ENCODE measurements around the gene USP17L20.
A peak's percentile ranks its signal among the peaks of the same experiment; 100 is the strongest.
"Not testable (repeated sequence)": the region's sequence is repeated elsewhere in the genome, so short reads cannot be mapped to it uniquely, and the experiment has no call there.

Gene USP17L20

GRCh38 chr4:9257824-9258223 is at the start of gene USP17L20:
USP17L20 (plus strand) TSS chr4:9258124; CDS start chr4:9258124, 0 bp downstream.
- in situ Hi-C loops (cut with HindIII; ENCODE audit: low sequenced_read_pairs); H3K4me3 ChIP-seq (ENCODE audit: low read depth, low read length); DNase-seq (ENCODE audit: low read depth, low spot score): not testable (repeated sequence)

GRCh38 chr4:9210357-9210756 is 47.6 kb upstream of the USP17L20 start, which contains the start of gene USP17L10:
USP17L10 (plus strand) TSS chr4:9210657; CDS start chr4:9210657, 0 bp downstream.
- DNase-seq (ENCODE audit: low read depth, low spot score); in situ Hi-C loops (cut with HindIII; ENCODE audit: low sequenced_read_pairs); H3K4me3 ChIP-seq (ENCODE audit: low read depth, low read length): not testable (repeated sequence)

GRCh38 chr4:9214701-9215100 is 43.2 kb upstream of the USP17L20 start:
- H3K4me3 ChIP-seq (ENCODE audit: low read depth, low read length); DNase-seq (ENCODE audit: low read depth, low spot score); in situ Hi-C loops (cut with HindIII; ENCODE audit: low sequenced_read_pairs): not testable (repeated sequence)

- DNase-seq (ENCODE audit: low read depth, low spot score); in situ Hi-C loops (cut with HindIII; ENCODE audit: low sequenced_read_pairs); H3K4me3 ChIP-seq (ENCODE audit: low read depth, low read length): not testable (repeated sequence)
These were observed 42.8 kb upstream of the USP17L20 start, which contains the start of gene USP17L11 for GRCh38 chr4:9215105-9215504. USP17L11 (plus strand) TSS chr4:9215405; CDS start chr4:9215405, 0 bp downstream.

- H3K4me3 ChIP-seq (ENCODE audit: low read depth, low read length); DNase-seq (ENCODE audit: low read depth, low spot score); in situ Hi-C loops (cut with HindIII; ENCODE audit: low sequenced_read_pairs): not testable (repeated sequence)
These were observed 38.1 kb upstream of the USP17L20 start, which contains the start of gene USP17L12 for GRCh38 chr4:9219852-9220251. USP17L12 (plus strand) TSS chr4:9220152; CDS start chr4:9220152, 0 bp downstream.

GRCh38 chr4:9224596-9224995 is 33.3 kb upstream of the USP17L20 start, which contains the start of gene USP17L13:
USP17L13 (plus strand) TSS chr4:9224896; CDS start chr4:9224896, 0 bp downstream.
- DNase-seq (ENCODE audit: low read depth, low spot score); H3K4me3 ChIP-seq (ENCODE audit: low read depth, low read length); in situ Hi-C loops (cut with HindIII; ENCODE audit: low sequenced_read_pairs): not testable (repeated sequence)

GRCh38 chr4:9230249-9230648 is 27.7 kb upstream of the USP17L20 start:
- DNase-seq (ENCODE audit: low read depth, low spot score); H3K4me3 ChIP-seq (ENCODE audit: low read depth, low read length); in situ Hi-C loops (cut with HindIII; ENCODE audit: low sequenced_read_pairs): not testable (repeated sequence)

GRCh38 chr4:9234085-9234484 is 23.8 kb upstream of the USP17L20 start, which contains the start of gene USP17L15:
USP17L15 (plus strand) TSS chr4:9234385; CDS start chr4:9234385, 0 bp downstream.
- H3K4me3 ChIP-seq (ENCODE audit: low read depth, low read length); in situ Hi-C loops (cut with HindIII; ENCODE audit: low sequenced_read_pairs); DNase-seq (ENCODE audit: low read depth, low spot score): not testable (repeated sequence)

GRCh38 chr4:9238461-9238860 is 19.5 kb upstream of the USP17L20 start:
- DNase-seq (ENCODE audit: low read depth, low spot score); H3K4me3 ChIP-seq (ENCODE audit: low read depth, low read length); in situ Hi-C loops (cut with HindIII; ENCODE audit: low sequenced_read_pairs): not testable (repeated sequence)

- H3K4me3 ChIP-seq (ENCODE audit: low read depth, low read length); DNase-seq (ENCODE audit: low read depth, low spot score); in situ Hi-C loops (cut with HindIII; ENCODE audit: low sequenced_read_pairs): not testable (repeated sequence)
These were observed 14.3 kb upstream of the USP17L20 start, which contains the start of gene USP17L17 for GRCh38 chr4:9243579-9243978. USP17L17 (plus strand) TSS chr4:9243879; CDS start chr4:9243879, 0 bp downstream.

GRCh38 chr4:9247953-9248680 is 9.8 kb upstream of the USP17L20 start, which contains the start of gene USP17L18:
USP17L18 (plus strand) TSS chr4:9248630; CDS start chr4:9248630, 0 bp downstream.
- H3K4me3 ChIP-seq (ENCODE audit: low read depth, low read length); in situ Hi-C loops (cut with HindIII; ENCODE audit: low sequenced_read_pairs): not testable (repeated sequence)
- DNase-seq (ENCODE audit: low read depth, low spot score): peak; percentile 5

GRCh38 chr4:9253078-9253477 is 4.8 kb upstream of the USP17L20 start, which contains the start of gene USP17L19:
USP17L19 (plus strand) TSS chr4:9253378; CDS start chr4:9253378, 0 bp downstream.
- DNase-seq (ENCODE audit: low read depth, low spot score); H3K4me3 ChIP-seq (ENCODE audit: low read depth, low read length); in situ Hi-C loops (cut with HindIII; ENCODE audit: low sequenced_read_pairs): not testable (repeated sequence)

- H3K4me3 ChIP-seq (ENCODE audit: low read depth, low read length); in situ Hi-C loops (cut with HindIII; ENCODE audit: low sequenced_read_pairs); DNase-seq (ENCODE audit: low read depth, low spot score): not testable (repeated sequence)
These were observed 4.6 kb downstream of the USP17L20 start, which contains the start of gene USP17L21 for GRCh38 chr4:9262572-9262971. USP17L21 (plus strand) TSS chr4:9262872; CDS start chr4:9262872, 0 bp downstream.

GRCh38 chr4:9267319-9267718 is 9.4 kb downstream of the USP17L20 start, which contains the start of gene USP17L22:
USP17L22 (plus strand) TSS chr4:9267619; CDS start chr4:9267619, 0 bp downstream.
- DNase-seq (ENCODE audit: low read depth, low spot score); in situ Hi-C loops (cut with HindIII; ENCODE audit: low sequenced_read_pairs): not testable (repeated sequence)

GRCh38 chr4:9271719-9272118 is 13.8 kb downstream of the USP17L20 start:
- in situ Hi-C loops (cut with HindIII; ENCODE audit: low sequenced_read_pairs); DNase-seq (ENCODE audit: low read depth, low spot score); H3K4me3 ChIP-seq (ENCODE audit: low read depth, low read length): not testable (repeated sequence)

More at GRCh38 chr4:9267319-9267718, 9.4 kb downstream of the USP17L20 start, which contains the start of gene USP17L22:
- not testable (repeated sequence) for H3K4me3 ChIP-seq (ENCODE audit: low read depth, low read length)
